ENCODE results near the gene UNK. TPM values are rescaled to one million over a fixed set of nuclear protein-coding genes. Genes with fewer than 3 reads are reported as not detected.

The UNK gene
- total and polyA plus RNA-seq, 2 of the 13 experiments (the other 11 are each of a cell fraction or from before 2014, with no cell fraction given) = 31.6 to 33.0 TPM

DNA sequence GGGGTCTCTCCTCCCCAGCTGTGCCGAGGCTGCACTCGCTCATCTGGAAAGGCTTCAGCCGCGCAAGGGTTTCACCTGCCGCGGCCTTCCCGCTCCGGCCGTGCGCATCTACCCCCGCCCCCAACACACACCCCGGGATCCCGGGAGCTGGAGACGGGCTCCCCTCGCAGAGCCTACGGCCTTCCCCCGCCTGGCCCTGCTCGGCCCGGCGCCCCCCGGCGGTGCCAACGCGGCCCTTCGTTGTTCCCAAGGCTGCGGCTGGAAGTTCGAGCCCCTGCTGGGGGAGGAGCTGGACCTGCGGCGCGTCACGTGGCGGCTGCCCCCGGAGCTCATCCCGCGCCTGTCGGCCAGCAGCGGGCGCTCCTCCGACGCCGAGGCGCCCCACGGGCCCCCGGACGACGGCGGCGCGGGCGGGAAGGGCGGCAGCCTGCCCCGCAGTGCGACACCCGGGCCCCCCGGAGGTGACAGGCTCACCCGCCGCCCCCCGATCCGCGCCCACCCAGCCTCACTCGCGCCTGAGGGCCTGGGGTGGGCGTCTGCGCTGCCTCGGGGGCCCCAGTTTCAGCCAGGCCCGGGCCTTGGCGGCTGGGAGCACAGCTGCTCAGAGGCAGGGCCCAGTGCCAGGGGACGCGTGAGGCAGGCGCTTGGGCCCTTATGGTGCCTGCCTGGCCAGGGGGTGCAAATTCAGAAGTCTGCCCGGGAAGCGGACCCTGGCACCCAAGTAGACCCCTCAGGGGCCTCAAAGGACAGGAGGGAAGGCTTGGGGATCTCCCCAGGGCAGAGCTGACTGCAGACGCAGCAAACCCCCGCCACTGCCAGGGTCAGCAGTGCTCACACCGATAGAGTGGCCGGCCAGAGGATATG lies 30.9 kb upstream of the UNK start (continued):
- TF ChIP-seq ISL2 (CRISPR knock-in tag; IDR thresholded peaks at IDR 0.05) = peak; percentile 10; the same call in 1 of the 2 replicates
- TF ChIP-seq NCOA2 (CRISPR knock-in tag; IDR thresholded peaks at IDR 0.05) = peak; percentile 49; the same call in 1 of the 2 replicates
- no peak for TF ChIP-seq TBL1XR1 (IDR thresholded peaks at IDR 0.05; ENCODE audit: borderline replicate concordance, low read length, partially characterized antibody)
- TF ChIP-seq, protein P1, sequence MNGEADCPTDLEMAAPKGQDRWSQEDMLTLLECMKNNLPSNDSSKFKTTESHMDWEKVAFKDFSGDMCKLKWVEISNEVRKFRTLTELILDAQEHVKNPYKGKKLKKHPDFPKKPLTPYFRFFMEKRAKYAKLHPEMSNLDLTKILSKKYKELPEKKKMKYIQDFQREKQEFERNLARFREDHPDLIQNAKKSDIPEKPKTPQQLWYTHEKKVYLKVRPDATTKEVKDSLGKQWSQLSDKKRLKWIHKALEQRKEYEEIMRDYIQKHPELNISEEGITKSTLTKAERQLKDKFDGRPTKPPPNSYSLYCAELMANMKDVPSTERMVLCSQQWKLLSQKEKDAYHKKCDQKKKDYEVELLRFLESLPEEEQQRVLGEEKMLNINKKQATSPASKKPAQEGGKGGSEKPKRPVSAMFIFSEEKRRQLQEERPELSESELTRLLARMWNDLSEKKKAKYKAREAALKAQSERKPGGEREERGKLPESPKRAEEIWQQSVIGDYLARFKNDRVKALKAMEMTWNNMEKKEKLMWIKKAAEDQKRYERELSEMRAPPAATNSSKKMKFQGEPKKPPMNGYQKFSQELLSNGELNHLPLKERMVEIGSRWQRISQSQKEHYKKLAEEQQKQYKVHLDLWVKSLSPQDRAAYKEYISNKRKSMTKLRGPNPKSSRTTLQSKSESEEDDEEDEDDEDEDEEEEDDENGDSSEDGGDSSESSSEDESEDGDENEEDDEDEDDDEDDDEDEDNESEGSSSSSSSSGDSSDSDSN (CRISPR knock-in tag; IDR thresholded peaks at IDR 0.05) = peak; percentile 48; the same call in 1 of the 2 replicates
- TF ChIP-seq PHB2 (IDR thresholded peaks at IDR 0.05; ENCODE audit: partially characterized antibody) = no peak
- no peak for TF ChIP-seq ZNF382 (CRISPR knock-in tag; IDR thresholded peaks at IDR 0.05; ENCODE audit: borderline replicate concordance)
- no peak for TF ChIP-seq ZNF326 (CRISPR knock-in tag; IDR thresholded peaks at IDR 0.05; ENCODE audit: borderline replicate concordance)
- peak; percentile 72; the same call in 1 of the 2 replicates for TF ChIP-seq ZNF557 (CRISPR knock-in tag; IDR thresholded peaks at IDR 0.05)
- TF ChIP-seq TGIF2 (CRISPR knock-in tag; IDR thresholded peaks at IDR 0.05) = no peak
- TF ChIP-seq, protein P2, sequence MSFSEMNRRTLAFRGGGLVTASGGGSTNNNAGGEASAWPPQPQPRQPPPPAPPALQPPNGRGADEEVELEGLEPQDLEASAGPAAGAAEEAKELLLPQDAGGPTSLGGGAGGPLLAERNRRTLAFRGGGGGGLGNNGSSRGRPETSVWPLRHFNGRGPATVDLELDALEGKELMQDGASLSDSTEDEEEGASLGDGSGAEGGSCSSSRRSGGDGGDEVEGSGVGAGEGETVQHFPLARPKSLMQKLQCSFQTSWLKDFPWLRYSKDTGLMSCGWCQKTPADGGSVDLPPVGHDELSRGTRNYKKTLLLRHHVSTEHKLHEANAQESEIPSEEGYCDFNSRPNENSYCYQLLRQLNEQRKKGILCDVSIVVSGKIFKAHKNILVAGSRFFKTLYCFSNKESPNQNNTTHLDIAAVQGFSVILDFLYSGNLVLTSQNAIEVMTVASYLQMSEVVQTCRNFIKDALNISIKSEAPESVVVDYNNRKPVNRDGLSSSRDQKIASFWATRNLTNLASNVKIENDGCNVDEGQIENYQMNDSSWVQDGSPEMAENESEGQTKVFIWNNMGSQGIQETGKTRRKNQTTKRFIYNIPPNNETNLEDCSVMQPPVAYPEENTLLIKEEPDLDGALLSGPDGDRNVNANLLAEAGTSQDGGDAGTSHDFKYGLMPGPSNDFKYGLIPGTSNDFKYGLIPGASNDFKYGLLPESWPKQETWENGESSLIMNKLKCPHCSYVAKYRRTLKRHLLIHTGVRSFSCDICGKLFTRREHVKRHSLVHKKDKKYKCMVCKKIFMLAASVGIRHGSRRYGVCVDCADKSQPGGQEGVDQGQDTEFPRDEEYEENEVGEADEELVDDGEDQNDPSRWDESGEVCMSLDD (CRISPR knock-in tag; IDR thresholded peaks at IDR 0.05; ENCODE audit: borderline replicate concordance) = no peak
- TF ChIP-seq FIP1L1 (IDR thresholded peaks at IDR 0.05; ENCODE audit: borderline replicate concordance, insufficient read depth, low read depth, low read length) = no peak
- no peak; the same call in 1 of the 2 replicates for TF ChIP-seq GFI1 (CRISPR knock-in tag; IDR thresholded peaks at IDR 0.05; ENCODE audit: borderline replicate concordance)
- TF ChIP-seq, protein P3, sequence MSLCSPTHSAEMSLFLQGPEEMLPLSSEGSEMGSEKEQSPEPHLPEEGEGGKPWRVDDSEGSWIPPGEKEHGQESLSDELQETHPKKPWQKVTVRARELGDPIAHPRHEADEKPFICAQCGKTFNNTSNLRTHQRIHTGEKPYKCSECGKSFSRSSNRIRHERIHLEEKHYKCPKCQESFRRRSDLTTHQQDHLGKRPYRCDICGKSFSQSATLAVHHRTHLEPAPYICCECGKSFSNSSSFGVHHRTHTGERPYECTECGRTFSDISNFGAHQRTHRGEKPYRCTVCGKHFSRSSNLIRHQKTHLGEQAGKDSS (CRISPR knock-in tag; IDR thresholded peaks at IDR 0.05; ENCODE audit: borderline replicate concordance, low read depth) = peak; percentile 88
- TF ChIP-seq ZNF253 (CRISPR knock-in tag; IDR thresholded peaks at IDR 0.05; ENCODE audit: borderline replicate concordance) = peak; percentile 79; the same call in 1 of the 2 replicates
- TF ChIP-seq KLF9 (CRISPR knock-in tag; IDR thresholded peaks at IDR 0.05; ENCODE audit: low read depth) = no peak
- no peak for TF ChIP-seq SMAD9 (CRISPR knock-in tag; IDR thresholded peaks at IDR 0.05)
- no peak for TF ChIP-seq ATAD3A (CRISPR knock-in tag; IDR thresholded peaks at IDR 0.05)
- TF ChIP-seq GMEB1 (CRISPR knock-in tag; IDR thresholded peaks at IDR 0.05; ENCODE audit: borderline replicate concordance) = no peak
- TF ChIP-seq, protein P4, sequence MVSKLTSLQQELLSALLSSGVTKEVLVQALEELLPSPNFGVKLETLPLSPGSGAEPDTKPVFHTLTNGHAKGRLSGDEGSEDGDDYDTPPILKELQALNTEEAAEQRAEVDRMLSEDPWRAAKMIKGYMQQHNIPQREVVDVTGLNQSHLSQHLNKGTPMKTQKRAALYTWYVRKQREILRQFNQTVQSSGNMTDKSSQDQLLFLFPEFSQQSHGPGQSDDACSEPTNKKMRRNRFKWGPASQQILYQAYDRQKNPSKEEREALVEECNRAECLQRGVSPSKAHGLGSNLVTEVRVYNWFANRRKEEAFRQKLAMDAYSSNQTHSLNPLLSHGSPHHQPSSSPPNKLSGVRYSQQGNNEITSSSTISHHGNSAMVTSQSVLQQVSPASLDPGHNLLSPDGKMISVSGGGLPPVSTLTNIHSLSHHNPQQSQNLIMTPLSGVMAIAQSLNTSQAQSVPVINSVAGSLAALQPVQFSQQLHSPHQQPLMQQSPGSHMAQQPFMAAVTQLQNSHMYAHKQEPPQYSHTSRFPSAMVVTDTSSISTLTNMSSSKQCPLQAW (CRISPR knock-in tag; IDR thresholded peaks at IDR 0.05) = 0 out of 2 replicates have a peak, but pooled peaks have one; percentile 20

All from HepG2 (cell line).